Muscle of arm (tissue), 12 donors: ENCODE measurements around the gene CD244. TPM values are rescaled to one million over a fixed set of nuclear protein-coding genes. Genes with fewer than 3 reads are reported as not detected.
A peak's percentile ranks its signal among the peaks of the same experiment; 100 is the strongest.
"Not testable (repeated sequence)": the region's sequence is repeated elsewhere in the genome, so short reads cannot be mapped to it uniquely, and the experiment has no call there.

ENCODE experiments used
- DNase-seq: peaks from one replicate; pipeline ENCODE4 v3.0.0-alpha.2; 2013
- polyA plus RNA-seq, 12 donors: library from polyadenylated mRNA; unstranded; fragments of 120-200 nt; gene quantifications; one replicate each; pipeline ENCODE4 v1.2.1, GENCODE V29; 2013; ENCODE audit not compliant: insufficient read length in 12 of 12

The CD244 gene
- polyA plus RNA-seq, 12 donors, result 0.09 to 5.6 (median 0.36) TPM; not detected in 3

- no peak for DNase-seq
Measured at GRCh38 chr1:160880216-160880615, 17.5 kb upstream of the CD244 start.

- no peak for DNase-seq
Measured at GRCh38 chr1:160879056-160879455, 16.4 kb upstream of the CD244 start.

- DNase-seq, result no peak
Measured at GRCh38 chr1:160877221-160877620, 14.5 kb upstream of the CD244 start.

- DNase-seq, result no peak
Measured at GRCh38 chr1:160876311-160876710, 13.6 kb upstream of the CD244 start.

GRCh38 chr1:160875591-160875990 is 12.9 kb upstream of the CD244 start:
- DNase-seq, result not testable (repeated sequence)

- no peak for DNase-seq
Measured at GRCh38 chr1:160874935-160875334, 12.2 kb upstream of the CD244 start.

GRCh38 chr1:160868141-160868540 is 5.5 kb upstream of the CD244 start:
- no peak for DNase-seq

GRCh38 chr1:160867651-160868050 is 5.0 kb upstream of the CD244 start:
- not testable (repeated sequence) for DNase-seq

GRCh38 chr1:160866695-160867260 is 4.1 kb upstream of the CD244 start:
- no peak for DNase-seq

- no peak for DNase-seq
Measured at GRCh38 chr1:160866001-160866694, 3.5 kb upstream of the CD244 start.

GRCh38 chr1:160865337-160865736 is 2.6 kb upstream of the CD244 start:
- no peak for DNase-seq

GRCh38 chr1:160864173-160864572 is 1.5 kb upstream of the CD244 start:
- DNase-seq, result no peak

GRCh38 chr1:160863774-160864131 is 1.1 kb upstream of the CD244 start:
- peak; percentile 9 for DNase-seq

GRCh38 chr1:160863061-160863773 is 530 bp upstream of the CD244 start:
- DNase-seq, result no peak

GRCh38 chr1:160860840-160861505 is 1.7 kb downstream of the CD244 start:
- DNase-seq, result no peak

GRCh38 chr1:160859166-160859565 is 3.5 kb downstream of the CD244 start:
- DNase-seq, result no peak

GRCh38 chr1:160858507-160858906 is 4.2 kb downstream of the CD244 start:
- no peak for DNase-seq

GRCh38 chr1:160858097-160858496 is 4.6 kb downstream of the CD244 start:
- no peak for DNase-seq

GRCh38 chr1:160855181-160855981 is 7.3 kb downstream of the CD244 start:
- no peak for DNase-seq

- no peak for DNase-seq
Measured at GRCh38 chr1:160853754-160854153, 8.9 kb downstream of the CD244 start.

- no peak for DNase-seq
Measured at GRCh38 chr1:160853014-160853413, 9.7 kb downstream of the CD244 start.

- no peak for DNase-seq
Measured at GRCh38 chr1:160850993-160851392, 11.7 kb downstream of the CD244 start.
